Stimulated activated CD8-positive, alpha-beta memory T cell treated with anti-CD3 and anti-CD28 coated beads, Interleukin-4, amount 100 ng/mL, for 4 hours (primary cell): Measurements from ENCODE around the gene KCNK4.
"Not testable (repeated sequence)": the region's sequence is repeated elsewhere in the genome, so short reads cannot be mapped to it uniquely, and the experiment has no call there.

Source experiments
- DNase-seq, 2 donors: peaks; one replicate each; pipeline ENCODE4 v3.0.0-alpha.2; 2020; ENCODE audit warnings: low read depth in 2 of 2, low spot score in 1 of 2

Gene KCNK4

GRCh38 chr11:64323373-64323772, 32.3 kb downstream of the KCNK4 start:
- no peak for DNase-seq

GRCh38 chr11:64323984-64324383, 32.9 kb downstream of the KCNK4 start:
- DNase-seq, result not testable (repeated sequence)

- no peak for DNase-seq
These were observed 33.8 kb downstream of the KCNK4 start for GRCh38 chr11:64324692-64325469.

- DNase-seq, result no peak
These were observed 36.3 kb downstream of the KCNK4 start for GRCh38 chr11:64327375-64327774.

- DNase-seq, result no peak
These were observed 36.9 kb downstream of the KCNK4 start for GRCh38 chr11:64327993-64328392.

GRCh38 chr11:64330888-64331287, 39.8 kb downstream of the KCNK4 start:
- DNase-seq, result no peak

GRCh38 chr11:64331569-64332371, 40.7 kb downstream of the KCNK4 start:
- peak; percentile 32 to 63 for DNase-seq

- DNase-seq, result no peak
These were observed 42.5 kb downstream of the KCNK4 start for GRCh38 chr11:64333556-64333955.

GRCh38 chr11:64334764-64335735, 43.9 kb downstream of the KCNK4 start:
- no peak for DNase-seq

- no peak for DNase-seq
These were observed 46.6 kb downstream of the KCNK4 start for GRCh38 chr11:64337538-64338249.

- DNase-seq, result no peak
These were observed 47.6 kb downstream of the KCNK4 start for GRCh38 chr11:64338716-64339115.

- no peak for DNase-seq
These were observed 48.2 kb downstream of the KCNK4 start for GRCh38 chr11:64339286-64339685.

GRCh38 chr11:64339754-64340408, 48.8 kb downstream of the KCNK4 start, which contains the start of gene CCDC88B:
CCDC88B (plus strand) TSS chr11:64340204; CDS start chr11:64340267, 63 bp downstream.
- peak; percentile 58 to 82 for DNase-seq

- peak; percentile 60 to 66 for DNase-seq
These were observed 49.7 kb downstream of the KCNK4 start for GRCh38 chr11:64340671-64341335.

- DNase-seq, result no peak
These were observed 50.3 kb downstream of the KCNK4 start for GRCh38 chr11:64341429-64341828.

GRCh38 chr11:64341851-64342791, 51.0 kb downstream of the KCNK4 start:
- DNase-seq, result peak; percentile 73 to 79

- DNase-seq, result no peak
These were observed 52.0 kb downstream of the KCNK4 start for GRCh38 chr11:64342869-64343745.
